ENCODE data around the gene UBE2M.

Gene UBE2M

GRCh38 chr19:58585442-58586132 lies 27.2 kb upstream of the UBE2M start:
- H3K4me2 ChIP-seq (ENCODE audit: low read depth, low read length, poor library complexity, severe bottlenecking) = no peak overlapping the region
- H3K9me3 ChIP-seq (ENCODE audit: insufficient read depth, low read length) = no peaks in the 10 kb centered on the region
- no peak overlapping the region for H3K27ac ChIP-seq (ENCODE audit: low read depth, low read length)

GRCh38 chr19:58584498-58585441 lies 26.4 kb upstream of the UBE2M start:
- Histone ChIP-seq H3K27ac (ENCODE audit: low read depth, low read length) (no peak overlapping the region), H3K4me2 (ENCODE audit: low read depth, low read length, poor library complexity, severe bottlenecking) (no peak overlapping the region), H3K79me2 (ENCODE audit: insufficient read depth, low read length) (no peaks in the 10 kb centered on the region), H3K27me3 (ENCODE audit: low read length) (no peaks in the 10 kb centered on the region), H3K9me3 (ENCODE audit: insufficient read depth, low read length) (no peaks in the 10 kb centered on the region), H3K9ac (ENCODE audit: low read length) (no peak overlapping the region), H3K4me3 (ENCODE audit: insufficient read depth, low read length, poor library complexity, severe bottlenecking) (no peak overlapping the region), H3K36me3 (ENCODE audit: low read length) (no peaks in the 10 kb centered on the region), H3F3A (ENCODE audit: insufficient read depth) (no peaks in the 10 kb centered on the region), H3K9me2 (replicated peaks; ENCODE audit: insufficient read depth, low read length) (no peaks in the 10 kb centered on the region), H2AFZ (ENCODE audit: low read depth, low read length, severe bottlenecking) (no peak overlapping the region), H4K20me1 (ENCODE audit: low read depth, low read length) (no peaks in the 10 kb centered on the region)
- TF ChIP-seq CTCF (IDR thresholded peaks at IDR 0.05; ENCODE audit: insufficient read depth, low read length, poor library complexity, severe bottlenecking) (no peak), EZH2phosphoT487 (conservative IDR thresholded peaks at IDR 0.05; ENCODE audit: low read length) (no peak)

More at GRCh38 chr19:58585442-58586132, 27.2 kb upstream of the UBE2M start:
- no peak overlapping the region for H3K9ac ChIP-seq (ENCODE audit: low read length)
- no peak overlapping the region for H2AFZ ChIP-seq (ENCODE audit: low read depth, low read length, severe bottlenecking)
- H4K20me1 ChIP-seq (ENCODE audit: low read depth, low read length) = no peaks in the 10 kb centered on the region
- H3K27me3 ChIP-seq (ENCODE audit: low read length) = no peaks in the 10 kb centered on the region
- H3K79me2 ChIP-seq (ENCODE audit: insufficient read depth, low read length) = no peaks in the 10 kb centered on the region
- H3K36me3 ChIP-seq (ENCODE audit: low read length) = no peaks in the 10 kb centered on the region
- H3K9me2 ChIP-seq (replicated peaks; ENCODE audit: insufficient read depth, low read length) = no peaks in the 10 kb centered on the region
- no peaks in the 10 kb centered on the region for H3F3A ChIP-seq (ENCODE audit: insufficient read depth)
- H3K4me3 ChIP-seq (ENCODE audit: insufficient read depth, low read length, poor library complexity, severe bottlenecking) = no peak overlapping the region
- TF ChIP-seq EZH2phosphoT487 (conservative IDR thresholded peaks at IDR 0.05; ENCODE audit: low read length) = no peak
- no peak for TF ChIP-seq CTCF (IDR thresholded peaks at IDR 0.05; ENCODE audit: insufficient read depth, low read length, poor library complexity, severe bottlenecking)

DNA sequence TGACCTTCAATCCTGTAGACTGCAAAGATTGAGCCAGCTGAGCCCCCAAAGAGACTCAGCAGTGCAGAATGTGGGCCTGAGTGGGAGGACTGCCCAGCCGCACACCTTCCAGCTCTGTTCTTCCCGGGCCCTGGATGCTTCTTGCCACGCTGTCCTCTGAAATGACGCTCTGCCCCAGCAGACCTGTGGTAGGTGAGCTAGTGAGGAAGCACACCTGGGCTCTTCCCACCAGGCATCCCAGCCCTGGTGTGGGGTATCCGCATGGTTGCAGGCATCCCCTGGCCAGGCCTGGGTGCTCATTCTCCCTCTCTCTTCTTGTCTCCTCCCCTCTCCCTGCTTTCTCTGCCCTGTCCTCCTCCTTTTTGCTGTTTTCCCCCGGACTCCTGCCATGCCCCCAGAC lies 24.6 kb upstream of the UBE2M start:
- H3K36me3 ChIP-seq (ENCODE audit: low read length) = no peaks in the 10 kb centered on the region
- H3K9ac ChIP-seq (ENCODE audit: low read length) = no peak overlapping the region
- H3K27ac ChIP-seq (ENCODE audit: low read depth, low read length) = no peak overlapping the region
- no peak overlapping the region for H2AFZ ChIP-seq (ENCODE audit: low read depth, low read length, severe bottlenecking)
- no peak overlapping the region for H3K4me3 ChIP-seq (ENCODE audit: insufficient read depth, low read length, poor library complexity, severe bottlenecking)
- no peaks in the 10 kb centered on the region for H3K27me3 ChIP-seq (ENCODE audit: low read length)
- H4K20me1 ChIP-seq (ENCODE audit: low read depth, low read length) = no peaks in the 10 kb centered on the region
- no peak overlapping the region for H3K4me2 ChIP-seq (ENCODE audit: low read depth, low read length, poor library complexity, severe bottlenecking)
- no peaks in the 10 kb centered on the region for H3K9me2 ChIP-seq (replicated peaks; ENCODE audit: insufficient read depth, low read length)
- H3K79me2 ChIP-seq (ENCODE audit: insufficient read depth, low read length) = no peaks in the 10 kb centered on the region
- TF ChIP-seq EZH2phosphoT487 (conservative IDR thresholded peaks at IDR 0.05; ENCODE audit: low read length) = no peak
- TF ChIP-seq CTCF (IDR thresholded peaks at IDR 0.05; ENCODE audit: insufficient read depth, low read length, poor library complexity, severe bottlenecking) = no peak
- H3K9me3 ChIP-seq (ENCODE audit: insufficient read depth, low read length) = no peaks in the 10 kb centered on the region
- peaks cover 7% of the 10 kb centered on the region for H3F3A ChIP-seq (ENCODE audit: insufficient read depth)
